22Rv1 (cell line): ENCODE results near the gene TMEM259.

Experiments used
- H3K27ac ChIP-seq: fragments of 450-650 bp; 2 replicates; pipeline ENCODE4 v1.5.1; 2017
- CTCF ChIP-seq: fragments of 450-650 bp; IDR thresholded peaks from 2 replicates; pipeline ENCODE4 v1.5.1; 2017; ENCODE audit warnings: mild to moderate bottlenecking
- ZFX ChIP-seq: fragments of 450-650 bp; IDR thresholded peaks from 2 replicates; pipeline ENCODE4 v1.6.1; 2017; ENCODE audit warnings: antibody characterized with exemption, borderline replicate concordance

TMEM259 gene

GRCh38 chr19:1049106-1049505, 28.2 kb upstream of the TMEM259 start:
- TF ChIP-seq CTCF: no peak
- no peak for TF ChIP-seq ZFX
- no peak overlapping the region for H3K27ac ChIP-seq

- no peak overlapping the region for H3K27ac ChIP-seq
- no peak for TF ChIP-seq ZFX
- TF ChIP-seq CTCF: no peak
Measured at GRCh38 chr19:1047696-1048147, 26.8 kb upstream of the TMEM259 start.

GRCh38 chr19:1046836-1047695, 26.1 kb upstream of the TMEM259 start:
- TF ChIP-seq ZFX (no peak), CTCF (no peak)
- H3K27ac ChIP-seq: no peak overlapping the region

DNA sequence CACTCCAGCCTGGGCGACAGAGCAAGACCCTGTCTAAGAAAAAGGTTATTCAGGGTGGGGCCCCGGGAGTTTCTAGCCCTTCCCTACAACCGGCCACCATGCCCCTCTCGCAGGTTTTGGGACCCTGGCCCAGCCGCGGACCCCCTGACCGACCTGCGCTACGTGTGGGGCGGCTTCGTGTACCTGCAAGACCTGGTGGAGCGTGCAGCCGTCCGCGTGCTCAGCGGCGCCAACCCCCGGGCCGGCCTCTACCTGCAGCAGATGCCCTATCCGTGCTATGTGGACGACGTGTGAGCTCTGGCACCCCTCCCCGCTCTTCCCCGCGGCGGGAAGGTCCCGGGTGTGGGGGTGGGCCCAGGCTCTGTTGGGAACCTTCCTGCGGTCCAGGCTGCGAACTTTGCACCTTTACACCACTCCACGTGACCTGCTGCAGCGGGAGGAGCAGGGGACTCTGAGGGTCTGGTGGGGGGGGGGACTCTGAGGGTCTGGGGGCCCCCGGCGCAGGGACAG, 25.2 kb upstream of the TMEM259 start:
- peak overlapping the region; percentile 66 for H3K27ac ChIP-seq
- no peak for TF ChIP-seq CTCF
- TF ChIP-seq ZFX: no peak

DNA sequence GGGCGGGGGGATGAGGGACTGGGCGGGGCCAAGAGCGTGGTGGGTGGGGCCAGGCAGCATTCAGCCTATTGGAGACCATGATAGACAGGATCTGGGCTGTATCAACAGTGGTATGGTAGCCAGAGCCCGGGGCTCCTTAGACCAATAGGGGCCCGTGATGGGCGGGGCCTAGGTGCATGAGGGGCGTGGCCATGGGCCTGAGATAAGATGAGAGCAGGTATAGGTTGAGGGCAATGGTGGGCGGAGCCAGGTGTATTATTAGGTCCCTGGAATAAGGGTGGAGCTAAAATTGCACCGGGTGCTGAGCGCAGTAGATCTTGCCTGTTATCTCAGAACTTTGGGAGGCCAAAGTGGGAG, 24.3 kb upstream of the TMEM259 start:
- no peak for TF ChIP-seq CTCF
- TF ChIP-seq ZFX: no peak
- peak overlapping the region; percentile 66 for H3K27ac ChIP-seq

GRCh38 chr19:1042689-1043511, 22.0 kb upstream of the TMEM259 start:
- no peak overlapping the region for H3K27ac ChIP-seq
- no peak for TF ChIP-seq ZFX
- TF ChIP-seq CTCF: no peak
